ENCODE results near the gene RIT2. TPM values are rescaled to one million over a fixed set of nuclear protein-coding genes. Genes with fewer than 3 reads are reported as not detected.

RIT2 gene
- total and polyA plus RNA-seq, 11 donors = not detected

DNA sequence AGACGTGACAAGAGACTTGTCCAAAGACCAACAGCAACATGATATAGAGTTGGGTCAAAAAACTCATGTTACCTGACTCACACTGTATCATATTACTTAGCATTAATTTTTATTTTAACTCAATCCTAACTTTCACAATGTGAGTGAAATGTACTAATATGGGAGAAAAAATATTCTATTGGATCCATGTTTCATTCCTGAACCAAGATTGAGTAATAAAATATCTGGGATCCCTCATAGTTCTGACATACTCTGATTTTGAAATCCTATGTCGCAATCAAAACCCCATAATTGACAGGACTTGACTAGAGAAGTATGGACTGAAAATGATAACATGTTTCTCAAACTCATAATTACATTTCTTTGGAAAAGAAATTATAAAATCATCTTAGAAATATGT is 190.4 kb downstream of the RIT2 start:
- Histone ChIP-seq H3K36me3 (no peaks in the 10 kb centered on the region), H3K4me1 (no peaks in the 10 kb centered on the region), H3K9me3 (no peaks in the 10 kb centered on the region), H3K4me3 (no peak overlapping the region), H3K27ac (no peak overlapping the region), H3K27me3 (no peaks in the 10 kb centered on the region)
- ATAC-seq (no peak), DNase-seq (no peak)
- intact Hi-C loops (cut with DNase I) = no loop called here
- 92 to 98% (median 93%) methylated on average over 2 of the region's 2 CpGs for WGBS, 4 donors
- TF ChIP-seq, protein P1, sequence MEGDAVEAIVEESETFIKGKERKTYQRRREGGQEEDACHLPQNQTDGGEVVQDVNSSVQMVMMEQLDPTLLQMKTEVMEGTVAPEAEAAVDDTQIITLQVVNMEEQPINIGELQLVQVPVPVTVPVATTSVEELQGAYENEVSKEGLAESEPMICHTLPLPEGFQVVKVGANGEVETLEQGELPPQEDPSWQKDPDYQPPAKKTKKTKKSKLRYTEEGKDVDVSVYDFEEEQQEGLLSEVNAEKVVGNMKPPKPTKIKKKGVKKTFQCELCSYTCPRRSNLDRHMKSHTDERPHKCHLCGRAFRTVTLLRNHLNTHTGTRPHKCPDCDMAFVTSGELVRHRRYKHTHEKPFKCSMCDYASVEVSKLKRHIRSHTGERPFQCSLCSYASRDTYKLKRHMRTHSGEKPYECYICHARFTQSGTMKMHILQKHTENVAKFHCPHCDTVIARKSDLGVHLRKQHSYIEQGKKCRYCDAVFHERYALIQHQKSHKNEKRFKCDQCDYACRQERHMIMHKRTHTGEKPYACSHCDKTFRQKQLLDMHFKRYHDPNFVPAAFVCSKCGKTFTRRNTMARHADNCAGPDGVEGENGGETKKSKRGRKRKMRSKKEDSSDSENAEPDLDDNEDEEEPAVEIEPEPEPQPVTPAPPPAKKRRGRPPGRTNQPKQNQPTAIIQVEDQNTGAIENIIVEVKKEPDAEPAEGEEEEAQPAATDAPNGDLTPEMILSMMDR (IDR thresholded peaks at IDR 0.05) = no peak
- no peak for TF ChIP-seq POLR2A (IDR thresholded peaks at IDR 0.05)

DNA sequence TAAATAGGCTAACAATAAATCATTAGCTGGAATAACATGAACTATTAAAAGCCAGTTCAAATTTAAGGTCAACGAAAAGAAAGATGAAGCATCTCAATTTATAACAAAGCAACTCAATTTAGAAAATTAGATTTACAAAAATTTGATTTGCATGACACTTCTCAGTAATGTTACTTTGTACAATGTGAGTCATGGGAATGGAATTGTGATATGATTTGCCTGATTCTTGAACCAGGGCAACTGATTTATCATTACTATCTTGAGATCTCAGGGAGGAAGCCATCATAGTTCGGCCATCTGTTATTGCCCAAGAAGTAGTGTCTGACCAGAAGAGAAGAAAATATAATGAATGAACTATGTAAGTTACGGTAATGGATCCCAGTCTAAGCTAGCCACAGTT is 193.1 kb downstream of the RIT2 start:
- Histone ChIP-seq H3K36me3 (no peaks in the 10 kb centered on the region), H3K9me3 (no peaks in the 10 kb centered on the region), H3K4me3 (no peak overlapping the region), H3K27me3 (no peaks in the 10 kb centered on the region), H3K4me1 (no peaks in the 10 kb centered on the region), H3K27ac (no peak overlapping the region)
- no peak for DNase-seq
- WGBS, 4 donors = 89 to 96% (median 92%) methylated on average over 3 of the region's 3 CpGs
- TF ChIP-seq, protein P1 (IDR thresholded peaks at IDR 0.05) = no peak
- TF ChIP-seq POLR2A (IDR thresholded peaks at IDR 0.05) = no peak
- ATAC-seq = no peak
- intact Hi-C loops (cut with DNase I) = no loop called here

DNA sequence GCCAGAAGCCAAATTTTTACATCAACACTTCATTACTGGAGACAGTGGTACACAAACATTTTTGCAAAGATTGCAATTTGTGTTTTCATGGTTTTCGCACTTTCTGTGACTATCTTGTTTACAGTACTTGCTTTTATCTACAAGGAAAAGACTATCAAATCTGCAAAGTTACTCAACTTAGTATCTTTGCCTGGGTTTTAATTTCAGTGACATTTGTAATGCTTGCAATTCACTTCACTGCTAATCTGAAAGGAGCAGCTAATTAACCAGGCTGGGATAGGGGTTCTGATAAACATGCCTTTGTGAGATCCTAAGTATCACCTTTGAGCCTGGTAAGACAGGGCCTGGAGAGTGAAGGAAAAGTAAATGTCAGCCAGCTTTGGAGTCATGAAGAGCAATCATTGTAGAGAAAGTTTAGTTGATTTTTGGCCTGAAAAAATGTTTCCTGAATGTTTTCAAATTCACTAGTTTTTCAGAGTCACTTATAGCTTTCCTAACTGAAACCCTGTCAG is 194.2 kb downstream of the RIT2 start:
- Histone ChIP-seq H3K27ac (no peak overlapping the region), H3K9me3 (no peaks in the 10 kb centered on the region), H3K4me3 (no peak overlapping the region), H3K36me3 (no peaks in the 10 kb centered on the region), H3K4me1 (no peaks in the 10 kb centered on the region), H3K27me3 (no peaks in the 10 kb centered on the region)
- TF ChIP-seq, protein P1 (IDR thresholded peaks at IDR 0.05) = no peak
- TF ChIP-seq POLR2A (IDR thresholded peaks at IDR 0.05) = no peak
- DNase-seq (no peak), ATAC-seq (no peak)
- intact Hi-C loops (cut with DNase I) = no loop called here
- 73 to 82% (median 75%) methylated on average over 1 of the region's 1 CpG for WGBS, 4 donors

DNA sequence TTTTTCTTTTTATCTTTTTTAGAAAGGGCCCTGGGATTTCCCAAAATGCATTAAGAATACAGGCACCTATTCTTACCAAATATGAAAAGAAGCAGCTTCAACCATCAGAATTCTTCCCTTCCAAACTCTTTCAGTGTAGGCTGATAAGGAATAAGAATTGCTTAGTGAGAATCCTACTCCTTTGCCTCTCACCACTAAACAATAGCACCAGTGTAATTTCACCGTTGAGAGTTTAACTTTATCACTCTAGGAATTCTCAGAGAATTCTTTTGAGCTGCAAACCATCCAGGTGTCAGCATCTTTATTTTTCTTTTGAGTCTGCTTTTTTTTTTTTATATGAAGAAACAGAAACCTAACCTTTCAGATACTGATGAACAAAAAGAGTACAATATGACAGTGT is 194.9 kb downstream of the RIT2 start:
- intact Hi-C loops (cut with DNase I) = no loop called here
- TF ChIP-seq, protein P1 (IDR thresholded peaks at IDR 0.05) = no peak
- no peak for TF ChIP-seq POLR2A (IDR thresholded peaks at IDR 0.05)
- H3K9me3 ChIP-seq = no peaks in the 10 kb centered on the region
- H3K27me3 ChIP-seq = no peaks in the 10 kb centered on the region
- no peaks in the 10 kb centered on the region for H3K36me3 ChIP-seq
- WGBS, 4 donors = 9 to 38% (median 16%) methylated on average over 1 of the region's 1 CpG
- DNase-seq (no peak), ATAC-seq (no peak)
- no peaks in the 10 kb centered on the region for H3K4me1 ChIP-seq
- H3K4me3 ChIP-seq = no peak overlapping the region
- H3K27ac ChIP-seq = no peak overlapping the region

Data from heart left ventricle (tissue), 16 donors.